ENCODE results near the gene EEPD1.

Gene EEPD1

DNA sequence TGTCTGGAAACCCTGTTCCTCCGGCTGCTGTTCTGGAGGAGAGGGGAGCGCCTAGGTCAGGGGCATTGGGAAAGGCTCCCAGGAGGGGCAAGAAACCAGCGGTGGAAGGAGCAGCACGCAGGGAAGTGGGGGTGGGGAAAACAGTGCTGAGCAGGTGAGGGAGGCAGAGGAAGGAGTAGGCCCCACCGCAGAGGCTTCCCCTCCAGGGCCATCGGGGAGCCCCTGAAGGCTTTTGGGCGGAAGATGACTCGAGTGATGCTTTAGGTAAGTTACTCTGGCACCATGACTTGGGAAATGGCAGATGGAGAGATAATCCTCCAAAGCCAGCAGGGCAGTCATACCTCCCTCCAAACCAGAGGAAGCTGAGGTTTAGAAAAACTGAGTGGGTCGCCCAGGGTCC, 130.1 kb downstream of the EEPD1 start:
- DNase-seq = no peak

DNA sequence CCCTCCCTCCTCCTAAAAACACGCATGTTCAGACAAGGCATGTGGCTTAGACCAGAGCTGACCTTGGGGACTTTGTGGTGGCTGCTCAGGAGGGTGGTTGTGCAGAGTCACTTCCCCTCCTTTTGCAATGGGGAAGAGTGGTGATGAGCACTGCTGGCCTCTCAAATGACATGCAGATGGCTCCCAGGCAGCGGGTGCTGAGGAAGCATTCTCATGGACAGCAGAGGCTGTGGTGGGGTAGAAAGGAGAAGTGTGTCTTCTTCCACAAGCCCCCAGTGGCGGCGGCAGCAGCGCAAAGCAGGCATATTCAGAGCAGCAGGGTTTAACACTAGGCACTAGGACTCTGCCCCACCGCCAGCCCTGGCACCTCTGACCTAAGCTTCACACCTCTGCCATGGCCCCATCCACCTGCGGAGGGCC, 130.7 kb downstream of the EEPD1 start:
- no peak for DNase-seq

DNA sequence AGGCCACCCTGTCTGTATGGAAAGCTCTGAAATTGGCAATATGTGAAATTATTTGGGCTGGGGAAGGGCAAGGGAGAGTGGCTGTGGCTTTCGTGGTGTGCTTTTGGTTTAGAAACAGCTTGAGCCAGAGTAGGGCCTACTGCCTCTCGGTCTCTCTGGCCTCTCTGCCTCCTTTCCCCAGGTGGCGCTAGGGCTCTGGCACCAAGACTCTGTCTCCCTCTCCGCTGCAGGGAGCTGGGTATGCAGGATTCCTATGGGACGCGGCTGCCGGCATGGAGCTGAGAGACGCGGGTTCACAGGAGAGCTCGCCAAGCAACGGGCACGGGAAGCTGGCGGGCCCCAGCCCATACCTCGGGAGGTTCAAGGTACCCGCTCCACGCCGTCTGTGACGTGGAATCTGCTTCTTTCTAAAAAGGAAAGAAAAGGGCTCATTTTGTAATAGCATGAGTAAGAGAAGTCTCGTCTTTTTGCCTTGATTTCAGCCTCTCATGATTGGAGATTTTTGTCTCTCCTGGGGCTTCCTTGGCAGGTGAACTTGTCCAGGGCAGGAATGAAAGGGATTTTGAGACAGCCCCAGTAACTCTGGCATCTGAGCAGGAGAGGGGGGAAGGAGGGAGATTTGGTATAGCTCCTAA, 131.5 kb downstream of the EEPD1 start:
- DNase-seq = no peak

DNA sequence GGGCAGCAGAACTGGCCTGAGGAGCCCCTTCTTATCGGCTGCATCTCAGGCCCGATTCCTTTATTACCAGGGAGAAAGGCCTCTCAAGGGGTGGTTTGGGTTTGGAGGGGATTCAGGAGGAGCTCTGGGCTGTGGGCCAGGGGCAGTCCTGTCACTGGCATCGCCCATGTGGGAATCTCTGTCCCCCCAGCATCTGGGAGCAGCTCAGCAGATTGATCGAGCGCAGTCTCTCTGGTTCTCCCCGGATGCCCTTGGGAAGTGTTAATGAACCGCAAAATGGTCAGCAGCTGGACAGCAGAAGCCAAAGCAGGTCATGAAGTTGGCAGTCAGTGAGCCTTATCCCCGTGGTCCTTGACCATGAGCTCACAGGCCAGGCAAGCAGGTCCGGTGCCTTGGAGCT, 132.2 kb downstream of the EEPD1 start:
- no peak for DNase-seq

- no peak for DNase-seq
These were observed 133.2 kb downstream of the EEPD1 start for GRCh38 chr7:36286226-36286625.

DNA sequence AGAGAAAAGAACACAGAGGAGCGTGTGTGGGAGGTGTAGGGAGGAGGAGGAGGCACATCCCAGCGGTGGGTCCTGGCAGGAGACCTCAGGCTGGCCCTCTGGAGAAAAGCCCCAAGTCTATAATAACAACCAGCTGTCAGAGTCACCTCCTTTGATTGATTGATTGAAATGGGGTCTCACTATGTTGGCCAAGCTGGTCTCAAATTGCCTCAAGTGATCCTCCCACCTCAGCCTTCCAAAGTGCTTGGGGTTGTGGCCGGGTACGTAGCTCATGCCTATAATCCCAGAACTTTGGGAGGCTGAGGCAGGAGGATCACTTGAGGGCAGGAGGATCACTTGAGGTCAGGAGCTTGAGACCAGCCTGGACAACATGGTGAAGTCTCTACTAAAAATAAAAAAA, 133.6 kb downstream of the EEPD1 start:
- DNase-seq = no peak

DNA sequence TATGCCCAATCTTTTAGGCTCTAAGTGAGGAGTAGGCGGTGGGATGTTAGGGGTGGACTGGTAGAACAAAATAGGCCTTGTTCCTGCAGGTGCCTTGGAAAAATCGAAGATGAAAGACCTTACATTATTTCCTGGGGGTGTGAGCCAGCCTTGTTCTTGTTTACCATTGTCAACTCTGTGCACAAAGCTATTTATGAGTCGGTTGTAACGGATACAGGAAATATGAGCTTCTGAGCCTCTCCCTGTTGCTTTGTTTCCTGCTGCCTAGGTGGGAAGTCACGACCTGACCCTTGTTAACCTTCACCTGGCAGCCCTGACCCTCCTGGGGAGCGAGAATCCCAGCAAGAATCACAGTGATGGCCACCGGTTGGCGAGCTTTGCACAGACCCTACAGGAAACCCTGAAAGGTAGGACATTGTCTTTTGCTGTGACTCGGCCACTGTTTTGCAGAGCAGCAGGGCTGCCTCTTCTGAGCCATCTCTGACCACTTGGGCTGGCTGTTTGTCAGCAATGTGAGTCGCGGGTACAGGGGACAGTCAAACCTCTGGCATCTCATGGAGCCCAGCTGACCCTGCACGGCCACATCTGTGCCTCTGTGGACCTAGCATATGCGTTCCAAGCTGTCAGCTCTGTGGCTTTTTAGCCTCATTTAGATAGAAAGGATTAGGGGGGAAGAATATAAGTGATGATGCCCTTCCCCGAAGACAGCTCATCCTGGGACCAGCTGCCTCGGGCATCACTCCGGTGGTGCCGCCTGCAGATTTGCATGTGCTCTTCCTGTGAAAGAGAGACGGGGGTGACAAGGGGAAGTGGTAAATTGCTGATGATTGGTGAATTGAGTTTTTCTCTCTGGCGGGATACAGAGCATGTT, 134.6 kb downstream of the EEPD1 start:
- no peak for DNase-seq

- no peak for DNase-seq
These were observed 135.4 kb downstream of the EEPD1 start for GRCh38 chr7:36288501-36288900.

GRCh38 chr7:36289833-36290661, 137.0 kb downstream of the EEPD1 start:
- no peak for DNase-seq

DNA sequence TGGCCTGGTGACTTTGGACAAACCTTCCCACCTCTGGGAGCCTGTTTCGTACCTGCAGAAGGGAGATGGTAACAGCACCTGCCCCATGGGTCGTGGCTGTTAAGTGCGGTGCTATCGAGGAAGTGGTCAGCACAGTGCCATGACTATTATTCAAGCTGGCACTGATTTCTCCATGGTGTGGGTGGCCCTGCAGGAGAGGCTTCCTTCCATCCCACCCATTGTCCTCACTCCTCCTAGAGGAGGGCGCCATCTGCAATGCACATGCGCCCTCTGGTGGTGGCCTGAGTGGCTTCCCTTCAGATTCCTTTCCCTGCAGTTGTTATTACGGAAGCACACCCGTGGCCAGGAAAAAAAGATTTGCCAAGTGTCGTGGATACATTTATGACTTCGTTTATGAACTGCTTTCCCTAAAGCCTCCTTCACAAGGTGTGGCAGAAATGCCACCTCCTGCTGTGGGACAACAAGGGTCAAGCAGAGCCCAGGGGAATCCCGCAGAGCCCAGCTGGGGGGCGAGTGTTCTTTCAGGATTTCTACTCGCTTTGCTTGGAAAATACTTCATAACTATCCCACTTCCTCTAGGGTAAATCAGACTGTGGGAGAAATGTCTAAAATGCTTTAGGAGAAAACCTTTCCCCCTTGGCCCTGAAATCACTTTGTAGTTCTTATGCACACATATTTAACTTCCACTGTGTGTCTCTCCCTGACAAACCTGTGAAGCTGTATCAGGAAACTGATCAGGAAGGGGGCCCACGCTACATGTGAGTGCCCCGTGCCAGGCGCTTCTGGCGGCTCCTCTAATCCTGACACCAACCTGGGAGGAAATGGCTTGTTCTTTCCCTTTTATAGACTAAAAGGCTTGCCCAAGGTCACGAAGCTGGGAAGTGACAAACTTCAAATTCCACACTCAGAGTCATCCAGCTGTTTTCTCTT, 138.6 kb downstream of the EEPD1 start:
- no peak for DNase-seq

GRCh38 chr7:36295090-36295489, 142.0 kb downstream of the EEPD1 start:
- no peak for DNase-seq

- no peak for DNase-seq
These were observed 143.2 kb downstream of the EEPD1 start for GRCh38 chr7:36296284-36296683.

DNA sequence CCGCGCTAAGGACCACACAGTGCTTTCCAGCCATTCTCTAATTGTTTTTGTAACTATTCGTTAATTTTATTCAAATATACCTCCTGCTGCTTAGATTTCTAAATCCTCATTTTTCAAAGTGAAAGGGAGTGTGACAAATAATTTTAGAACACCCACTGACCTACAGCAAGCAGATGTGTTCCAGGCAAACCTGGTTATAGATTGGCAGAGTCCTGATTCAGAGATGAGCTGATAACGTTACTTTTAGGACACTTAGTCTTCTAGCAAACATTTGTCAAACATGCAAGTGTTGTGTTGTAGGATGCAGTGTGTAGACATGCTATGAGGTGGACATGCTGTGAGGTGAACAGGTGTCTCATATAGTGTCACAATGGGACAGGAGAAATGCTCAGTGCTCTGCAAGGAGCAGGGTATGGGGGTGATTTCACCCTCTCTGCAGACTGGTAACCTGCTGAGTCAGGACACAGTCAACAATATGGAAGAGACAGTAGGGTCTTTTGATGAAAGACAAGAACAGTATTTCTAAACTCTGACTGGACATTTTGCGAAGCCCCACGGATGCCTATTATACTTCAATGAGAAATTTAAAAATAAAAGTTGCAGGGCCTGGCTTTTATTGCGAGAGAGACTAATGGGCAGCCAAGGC, 144.4 kb downstream of the EEPD1 start:
- DNase-seq = no peak

DNA sequence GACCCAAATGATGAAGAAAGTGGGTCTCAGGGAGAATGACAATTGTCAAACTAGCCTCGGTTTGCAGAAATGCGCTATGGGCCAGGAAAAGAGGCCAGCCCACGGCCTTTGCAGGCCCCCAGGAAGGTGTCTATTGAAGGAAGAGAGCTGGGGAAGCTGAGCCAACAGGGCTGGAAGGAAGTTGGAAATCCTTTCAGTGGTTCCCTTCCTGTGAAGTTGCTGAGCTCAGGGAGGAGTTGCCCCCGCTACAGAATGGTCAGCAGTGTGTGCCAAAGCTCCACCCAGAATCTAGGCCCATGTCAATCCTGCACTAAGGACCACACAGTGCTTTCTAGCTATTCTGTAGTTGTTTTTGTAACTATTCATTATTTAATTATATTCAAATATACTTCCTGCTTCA, 145.1 kb downstream of the EEPD1 start:
- DNase-seq = no peak

DNA sequence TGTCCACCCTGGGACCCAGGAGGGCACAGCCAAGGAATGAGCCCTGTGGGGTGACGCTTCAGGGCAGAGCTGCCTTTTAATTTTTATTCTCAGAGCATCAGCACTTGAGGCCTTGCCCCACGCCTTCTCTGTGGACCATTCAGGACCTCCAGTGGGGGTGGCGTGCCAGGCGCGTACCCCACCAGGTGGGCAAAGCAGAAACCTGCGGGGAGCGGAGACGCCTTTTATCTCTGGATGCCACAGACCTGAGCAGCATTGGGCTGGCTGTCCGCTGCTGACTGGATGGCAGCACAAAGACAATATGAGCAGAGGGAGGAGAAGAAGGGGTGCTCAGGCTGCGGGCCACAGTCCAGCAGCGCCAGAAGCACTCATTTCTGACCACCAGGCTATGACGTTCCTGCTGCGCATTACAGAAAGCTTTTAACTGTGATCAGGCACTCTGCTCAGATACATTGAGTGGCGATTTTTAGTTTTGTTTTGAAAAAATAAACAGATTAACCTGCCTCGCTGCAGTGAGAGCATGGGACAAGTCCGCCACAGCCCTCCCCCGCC, 146.2 kb downstream of the EEPD1 start:
- no peak for DNase-seq

DNA sequence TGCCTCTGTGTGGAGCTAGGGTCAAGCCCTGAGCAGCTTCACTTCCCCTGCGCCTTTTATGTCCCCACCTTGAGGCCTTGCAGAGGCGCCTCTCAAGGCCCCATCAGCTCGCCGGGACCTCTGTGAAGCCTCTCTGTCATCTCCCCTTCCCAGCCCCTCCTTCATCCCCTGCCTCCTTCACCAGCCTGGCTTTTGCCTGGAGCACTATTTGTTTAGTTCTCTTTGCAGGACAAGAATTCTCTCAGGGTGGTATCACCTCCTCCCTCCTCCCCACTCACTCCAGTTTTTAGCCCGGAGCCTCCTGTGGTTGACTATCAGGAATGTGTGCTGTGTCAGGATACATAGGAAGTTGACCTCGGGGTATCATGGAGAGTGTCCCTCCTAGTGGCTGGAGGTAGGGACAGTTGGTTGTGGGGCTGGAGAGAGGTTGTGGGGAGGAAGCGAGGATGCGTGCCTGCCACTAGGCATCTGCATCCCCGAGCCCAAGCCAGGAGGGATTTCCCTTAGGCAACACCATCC, 146.8 kb downstream of the EEPD1 start:
- DNase-seq = no peak

DNA sequence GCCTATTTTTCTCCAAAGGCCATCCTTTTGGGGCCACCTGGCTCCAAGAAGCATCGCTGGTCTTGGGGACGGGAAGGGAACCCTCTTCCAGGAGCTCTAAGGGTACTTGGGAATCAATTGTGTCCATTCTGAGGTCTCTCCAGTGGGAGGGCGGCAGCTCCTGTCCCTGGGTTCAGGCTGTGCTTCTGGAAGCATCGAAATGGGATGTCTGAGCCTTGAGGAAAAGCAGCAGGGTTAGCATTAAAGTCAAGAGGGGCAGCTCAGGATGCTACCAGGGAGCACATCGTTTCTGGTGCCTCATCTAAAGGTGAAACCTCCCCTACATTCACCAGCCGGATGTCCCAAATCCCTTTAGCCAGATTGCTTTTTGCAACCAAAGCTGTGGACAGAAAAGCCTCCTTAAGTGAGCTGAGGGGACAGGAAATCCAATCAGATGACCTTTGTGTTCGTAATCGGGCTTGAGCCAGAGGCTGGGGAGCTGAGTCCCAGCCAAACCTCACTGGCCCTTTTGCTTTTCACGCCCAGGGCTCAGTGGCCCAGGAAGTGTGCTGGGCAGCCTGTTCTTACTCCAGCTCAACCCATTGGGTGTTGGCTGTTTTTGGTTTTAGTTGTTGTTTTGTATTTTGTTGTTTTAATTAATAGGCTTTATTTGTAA, 147.8 kb downstream of the EEPD1 start:
- no peak for DNase-seq

GRCh38 chr7:36301914-36302771, 149.1 kb downstream of the EEPD1 start:
- no peak for DNase-seq

DNA sequence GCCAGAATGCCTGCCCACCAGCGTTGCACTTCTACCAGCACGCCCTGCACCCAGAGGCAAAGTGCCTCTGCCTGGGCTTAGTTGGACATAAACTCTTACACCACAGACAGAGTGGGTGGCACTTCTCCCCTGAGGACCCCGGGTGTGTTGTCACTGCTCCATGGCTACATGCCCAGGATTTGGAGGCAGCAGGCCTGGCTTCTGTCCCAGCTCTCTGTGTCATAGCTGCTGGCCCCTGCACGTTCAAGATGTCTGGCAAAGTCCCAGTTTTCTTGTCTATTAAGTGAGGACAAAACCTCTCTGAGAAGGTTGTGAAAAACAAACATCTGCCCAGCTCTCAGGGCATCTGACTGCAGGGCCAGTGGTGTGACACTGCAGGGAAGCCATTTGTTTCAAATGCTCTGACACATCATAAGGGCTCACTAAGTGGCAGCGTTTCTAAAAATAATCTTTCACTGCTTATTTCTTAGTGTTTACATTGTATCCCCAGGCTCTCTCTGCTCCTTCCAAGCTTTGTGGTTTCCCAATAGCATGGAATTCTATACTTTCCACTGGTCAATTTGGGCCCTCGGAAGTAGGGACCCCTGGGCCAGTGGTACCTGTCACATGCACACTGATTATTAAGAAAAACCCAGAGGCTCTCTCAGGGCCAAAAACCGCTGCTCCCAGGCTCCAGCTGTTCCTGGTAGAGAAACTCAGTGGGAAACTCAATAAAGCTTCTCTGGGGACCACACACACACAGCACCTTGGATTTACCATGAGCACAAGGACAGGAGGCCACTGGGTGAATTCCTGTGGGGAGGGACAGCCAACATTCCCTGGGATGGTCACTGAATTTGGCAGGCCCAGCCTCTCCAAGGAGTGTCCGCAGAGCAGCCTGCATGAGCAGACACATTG, 150.4 kb downstream of the EEPD1 start:
- no peak for DNase-seq

All from NCI-H1436 treated with DMSO at 0.1 percent for 48 hours (cell line).